ENCODE measurements around the gene NR2C2. TPM values are rescaled to one million over a fixed set of nuclear protein-coding genes. Genes with fewer than 3 reads are reported as not detected.

NR2C2 gene
- total and polyA plus RNA-seq, 9 of the 15 experiments (the other 6 are each of a cell fraction or from before 2014, with no cell fraction given) = 6.1 to 33.0 (median 14.6) TPM

- TF ChIP-seq MCM5 (IDR thresholded peaks at IDR 0.05; ENCODE audit: low read depth) (no peak), ZBTB5 (IDR thresholded peaks at IDR 0.05) (no peak), POU5F1 (IDR thresholded peaks at IDR 0.05; ENCODE audit: borderline replicate concordance, low read depth, low read length, partially characterized antibody) (no peak), BRF2 (IDR thresholded peaks at IDR 0.05; ENCODE audit: borderline replicate concordance, insufficient read depth, insufficient read length) (no peak), ZNF239 (CRISPR knock-in tag; IDR thresholded peaks at IDR 0.05) (no peak), RBM39 (optimal IDR thresholded peaks at IDR 0.05; ENCODE audit: low read depth, low read length) (no peak), ZNF717 (CRISPR knock-in tag; IDR thresholded peaks at IDR 0.05) (no peak), IRF1 (CRISPR knock-in tag; IDR thresholded peaks at IDR 0.05; ENCODE audit: borderline replicate concordance) (no peak), TBL1XR1 (IDR thresholded peaks at IDR 0.05; ENCODE audit: low read length in 2 of 2) (peak in 1 of 2 experiments; percentile 26; a peak in 1 of 4 replicates), NEUROD1 (IDR thresholded peaks at IDR 0.05; ENCODE audit: borderline replicate concordance, low read depth, low read length, partially characterized antibody) (peak; percentile 93), ZNF12 (CRISPR knock-in tag; IDR thresholded peaks at IDR 0.05) (no peak), ZSCAN29 (IDR thresholded peaks at IDR 0.05) (no peak), GABPB2 (CRISPR knock-in tag; conservative IDR thresholded peaks at IDR 0.05) (no peak), BCOR (IDR thresholded peaks at IDR 0.05) (no peak), NONO (IDR thresholded peaks at IDR 0.05; ENCODE audit: low read depth in 2 of 2, low read length in 1 of 2) (peak; percentile 58 to 83), IRF9 (tag; IDR thresholded peaks at IDR 0.05) (no peak)
- TF ChIP-seq, protein P1, sequence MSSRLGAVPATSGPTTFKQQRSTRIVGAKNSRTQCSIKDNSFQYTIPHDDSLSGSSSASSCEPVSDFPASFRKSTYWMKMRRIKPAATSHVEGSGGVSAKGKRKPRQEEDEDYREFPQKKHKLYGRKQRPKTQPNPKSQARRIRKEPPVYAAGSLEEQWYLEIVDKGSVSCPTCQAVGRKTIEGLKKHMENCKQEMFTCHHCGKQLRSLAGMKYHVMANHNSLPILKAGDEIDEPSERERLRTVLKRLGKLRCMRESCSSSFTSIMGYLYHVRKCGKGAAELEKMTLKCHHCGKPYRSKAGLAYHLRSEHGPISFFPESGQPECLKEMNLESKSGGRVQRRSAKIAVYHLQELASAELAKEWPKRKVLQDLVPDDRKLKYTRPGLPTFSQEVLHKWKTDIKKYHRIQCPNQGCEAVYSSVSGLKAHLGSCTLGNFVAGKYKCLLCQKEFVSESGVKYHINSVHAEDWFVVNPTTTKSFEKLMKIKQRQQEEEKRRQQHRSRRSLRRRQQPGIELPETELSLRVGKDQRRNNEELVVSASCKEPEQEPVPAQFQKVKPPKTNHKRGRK (tag; IDR thresholded peaks at IDR 0.05) = no peak
- TF ChIP-seq, protein P2, sequence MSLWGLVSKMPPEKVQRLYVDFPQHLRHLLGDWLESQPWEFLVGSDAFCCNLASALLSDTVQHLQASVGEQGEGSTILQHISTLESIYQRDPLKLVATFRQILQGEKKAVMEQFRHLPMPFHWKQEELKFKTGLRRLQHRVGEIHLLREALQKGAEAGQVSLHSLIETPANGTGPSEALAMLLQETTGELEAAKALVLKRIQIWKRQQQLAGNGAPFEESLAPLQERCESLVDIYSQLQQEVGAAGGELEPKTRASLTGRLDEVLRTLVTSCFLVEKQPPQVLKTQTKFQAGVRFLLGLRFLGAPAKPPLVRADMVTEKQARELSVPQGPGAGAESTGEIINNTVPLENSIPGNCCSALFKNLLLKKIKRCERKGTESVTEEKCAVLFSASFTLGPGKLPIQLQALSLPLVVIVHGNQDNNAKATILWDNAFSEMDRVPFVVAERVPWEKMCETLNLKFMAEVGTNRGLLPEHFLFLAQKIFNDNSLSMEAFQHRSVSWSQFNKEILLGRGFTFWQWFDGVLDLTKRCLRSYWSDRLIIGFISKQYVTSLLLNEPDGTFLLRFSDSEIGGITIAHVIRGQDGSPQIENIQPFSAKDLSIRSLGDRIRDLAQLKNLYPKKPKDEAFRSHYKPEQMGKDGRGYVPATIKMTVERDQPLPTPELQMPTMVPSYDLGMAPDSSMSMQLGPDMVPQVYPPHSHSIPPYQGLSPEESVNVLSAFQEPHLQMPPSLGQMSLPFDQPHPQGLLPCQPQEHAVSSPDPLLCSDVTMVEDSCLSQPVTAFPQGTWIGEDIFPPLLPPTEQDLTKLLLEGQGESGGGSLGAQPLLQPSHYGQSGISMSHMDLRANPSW (CRISPR knock-in tag; IDR thresholded peaks at IDR 0.05) = no peak
These were observed 664 bp downstream of the NR2C2 start (continued) for GRCh38 chr3:14947886-14948608.
